Measurements from ENCODE around the gene VSIG10L. TPM values are rescaled to one million over a fixed set of nuclear protein-coding genes. Genes with fewer than 3 reads are reported as not detected.

The VSIG10L gene
- polyA plus RNA-seq, 1 donor: 1.3 TPM

DNA sequence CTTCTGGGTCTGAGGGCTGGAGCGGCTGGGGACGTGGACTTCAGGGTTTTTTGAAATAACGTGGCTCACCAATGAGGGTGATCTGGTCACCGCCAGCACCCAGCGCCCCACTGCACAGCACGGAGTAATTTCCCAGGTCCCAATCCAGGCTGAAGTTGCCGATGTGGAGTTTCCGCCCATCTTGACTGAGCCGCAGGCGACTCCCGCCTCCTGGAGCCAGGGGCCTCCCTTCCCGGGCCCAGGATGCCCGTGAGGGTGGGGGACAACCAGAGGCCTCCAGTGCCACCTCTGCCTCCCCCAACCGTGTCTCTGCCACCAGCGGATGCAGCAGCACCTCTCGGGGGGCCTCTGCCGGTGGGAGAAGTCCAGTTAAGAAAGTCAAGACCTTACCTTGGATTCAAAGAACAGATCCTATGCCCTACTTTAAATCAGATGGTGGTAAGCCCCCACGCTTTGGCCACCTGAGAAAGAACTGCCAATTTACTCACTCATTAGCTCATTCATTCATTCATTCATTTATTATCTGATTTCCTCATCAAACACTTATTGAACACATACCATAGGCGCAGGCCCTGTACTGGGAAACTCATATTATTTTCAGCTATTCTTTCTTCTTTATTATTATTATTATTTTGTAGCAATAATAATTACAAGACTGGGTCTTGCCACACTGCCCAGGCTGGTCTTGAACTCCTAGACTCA, 3.9 kb downstream of the VSIG10L start:
- DNase-seq: no peak

- no peak for DNase-seq
Measured at GRCh38 chr19:51337141-51337860, 4.6 kb downstream of the VSIG10L start.

- DNase-seq: no peak
Measured at GRCh38 chr19:51333836-51334460, 8.0 kb downstream of the VSIG10L start.

DNA sequence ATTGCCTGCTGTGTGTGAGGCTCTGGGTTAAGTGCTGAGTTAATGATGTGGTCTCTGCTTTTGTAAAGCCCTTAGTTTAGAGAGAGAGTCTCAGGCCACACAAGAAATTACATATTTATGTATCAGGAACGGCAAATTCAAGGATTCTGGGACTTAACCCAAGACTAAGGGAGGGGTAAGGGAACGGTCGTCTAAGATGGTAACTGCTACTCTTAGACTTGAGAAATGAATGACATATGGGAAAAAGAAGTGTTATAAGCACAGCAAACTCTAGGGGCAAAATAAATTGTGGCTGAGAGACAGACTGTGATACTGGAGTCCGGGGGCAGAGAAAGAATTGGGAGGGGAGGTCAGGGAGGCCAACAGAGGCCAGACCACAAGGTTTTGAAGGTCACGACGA, 10.2 kb downstream of the VSIG10L start:
- no peak for DNase-seq

GRCh38 chr19:51331193-51331592, 10.7 kb downstream of the VSIG10L start:
- DNase-seq: no peak

- DNase-seq: no peak
Measured at GRCh38 chr19:51330366-51330765, 11.6 kb downstream of the VSIG10L start.

DNA sequence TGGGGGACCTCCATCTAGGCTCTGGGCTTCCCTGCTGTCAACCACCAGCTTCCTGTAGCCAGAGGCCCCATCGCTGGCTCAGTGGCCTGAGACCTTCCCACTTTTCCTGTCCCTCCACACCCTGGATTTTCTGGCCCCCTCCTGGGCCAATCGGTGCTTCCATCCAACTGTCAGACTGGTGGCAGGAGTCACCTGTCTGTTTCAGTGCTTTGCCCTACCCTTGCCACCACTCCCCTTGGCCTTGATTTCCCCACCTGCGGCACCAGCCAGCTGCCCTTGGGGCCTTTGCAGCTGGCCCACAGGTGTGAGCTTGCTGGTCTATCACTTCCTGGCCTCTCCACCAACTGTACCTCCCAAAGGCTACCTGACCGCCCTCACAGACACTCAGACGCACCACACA, 12.5 kb downstream of the VSIG10L start:
- no peak for DNase-seq

GRCh38 chr19:51327066-51328001, 14.6 kb downstream of the VSIG10L start:
- peak; percentile 32 for DNase-seq

DNA sequence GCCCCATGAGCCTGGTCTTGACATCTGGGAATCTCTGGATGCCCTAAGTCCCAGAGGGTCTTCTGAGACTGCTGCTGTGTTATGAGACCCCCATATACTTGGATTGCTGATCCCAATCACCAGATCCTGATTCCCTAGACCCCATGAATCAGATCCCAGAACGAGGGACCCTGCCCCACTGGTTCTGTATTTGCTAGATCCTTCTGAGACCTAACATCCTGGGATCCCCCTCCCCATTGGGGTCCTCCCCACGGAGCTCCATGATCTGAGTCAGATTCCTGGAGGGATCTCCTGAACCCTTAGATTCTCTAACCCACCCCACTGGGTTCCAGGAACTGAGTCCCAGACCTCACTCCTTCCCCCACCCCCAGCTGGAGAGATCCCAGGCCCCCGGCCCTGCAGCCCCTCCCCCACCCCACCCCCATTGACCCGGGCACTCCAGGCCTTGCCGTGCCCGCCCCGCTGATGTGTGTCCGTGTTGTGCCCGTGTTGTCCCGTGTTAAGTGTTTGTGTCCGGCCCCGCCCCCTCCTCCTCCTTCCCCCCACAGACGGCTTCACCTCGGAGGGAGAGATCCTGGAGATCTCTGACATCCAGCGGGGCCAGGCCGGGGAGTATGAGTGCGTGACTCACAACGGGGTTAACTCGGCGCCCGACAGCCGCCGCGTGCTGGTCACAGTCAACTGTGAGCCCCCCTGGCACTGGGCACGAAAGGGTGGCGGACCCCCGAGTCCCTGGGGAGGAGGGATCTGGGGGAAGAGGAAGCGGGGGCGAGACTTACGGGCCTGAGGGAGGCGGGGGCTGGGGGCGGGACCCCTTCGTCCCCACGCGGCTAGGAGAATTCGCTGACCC, 15.5 kb downstream of the VSIG10L start:
- no peak for DNase-seq

- no peak for DNase-seq
Measured at GRCh38 chr19:51325161-51325976, 16.6 kb downstream of the VSIG10L start.

DNA sequence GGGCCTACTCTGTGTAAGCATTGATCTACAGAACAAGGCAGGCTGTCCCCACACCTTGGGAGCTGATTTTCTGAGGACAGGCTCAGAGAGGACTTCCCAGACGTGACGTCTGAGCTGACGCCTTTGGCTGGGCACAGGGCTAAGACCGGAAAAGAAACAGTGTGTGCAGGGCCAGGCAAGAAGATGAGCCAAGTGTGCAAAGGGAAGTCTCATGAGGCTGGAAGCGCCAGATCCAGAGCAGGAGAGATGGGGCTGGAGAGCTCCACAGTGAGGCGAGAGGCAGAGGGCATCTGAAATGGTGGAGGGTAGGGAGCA, 17.8 kb downstream of the VSIG10L start:
- DNase-seq: no peak

DNA sequence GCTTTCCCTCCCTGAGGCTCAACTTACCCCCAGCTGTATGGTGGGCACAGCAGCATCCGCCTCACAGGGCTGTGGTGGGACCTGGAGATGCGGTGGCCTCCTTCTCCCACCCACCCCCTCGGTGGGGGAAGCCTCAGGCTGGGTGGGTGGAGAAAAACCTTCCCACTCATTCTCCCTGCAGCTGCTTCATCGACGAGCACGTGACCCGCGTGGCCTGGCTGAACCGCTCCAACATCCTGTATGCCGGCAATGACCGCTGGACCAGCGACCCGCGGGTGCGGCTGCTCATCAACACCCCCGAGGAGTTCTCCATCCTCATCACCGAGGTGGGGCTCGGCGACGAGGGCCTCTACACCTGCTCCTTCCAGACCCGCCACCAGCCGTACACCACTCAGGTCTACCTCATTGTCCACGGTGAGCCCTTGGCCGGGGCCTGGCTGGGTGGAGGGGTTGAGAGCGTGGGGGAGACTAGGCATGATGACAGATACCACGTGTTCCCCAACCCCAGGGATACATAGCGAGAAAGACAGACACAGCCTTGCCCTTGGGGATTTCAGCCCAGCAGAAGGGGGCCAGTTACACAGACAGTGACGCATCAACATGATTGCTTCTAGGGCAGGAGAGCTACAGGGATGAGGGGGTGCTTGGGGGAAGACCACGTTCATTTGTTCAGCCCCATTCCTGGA, 18.3 kb downstream of the VSIG10L start:
- no peak for DNase-seq

DNA sequence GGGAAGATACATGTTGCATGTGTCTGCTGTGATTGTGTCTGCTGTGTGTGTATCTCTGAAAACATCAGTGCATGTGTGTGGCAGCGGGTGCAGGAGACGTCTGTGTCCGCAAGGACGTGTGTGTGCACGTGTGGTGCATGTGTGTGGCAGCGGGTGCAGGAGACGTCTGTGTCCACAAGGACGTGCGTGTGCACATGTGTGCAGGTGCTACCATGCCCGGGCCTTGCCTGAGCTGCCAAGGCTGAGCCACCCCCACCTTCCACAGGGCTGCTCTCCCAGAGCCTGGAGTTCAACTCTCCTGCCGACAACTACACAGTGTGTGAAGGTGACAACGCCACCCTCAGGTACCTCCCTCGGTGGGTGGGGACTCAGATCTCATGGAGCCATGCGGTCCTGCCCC, 20.1 kb downstream of the VSIG10L start:
- DNase-seq: no peak

DNA sequence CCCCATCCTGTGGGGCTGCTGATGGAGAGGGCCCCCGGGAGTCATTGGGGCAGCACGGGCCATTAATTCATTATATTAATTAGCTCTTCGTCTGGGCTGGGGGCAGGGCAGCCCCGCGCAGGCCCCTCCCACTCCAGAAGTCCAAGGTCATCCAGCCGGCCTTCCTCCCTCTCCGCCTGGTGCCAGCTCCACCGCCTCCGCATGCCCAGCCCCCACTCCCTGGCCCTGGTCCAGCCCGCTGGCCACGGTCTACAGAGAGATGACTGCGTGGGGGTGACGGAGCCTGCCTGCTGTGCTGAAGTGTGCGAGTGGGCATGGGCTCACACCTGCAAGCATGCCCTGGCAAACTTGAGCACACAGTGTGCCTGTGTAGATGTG, 21.7 kb downstream of the VSIG10L start:
- DNase-seq: no peak

DNA sequence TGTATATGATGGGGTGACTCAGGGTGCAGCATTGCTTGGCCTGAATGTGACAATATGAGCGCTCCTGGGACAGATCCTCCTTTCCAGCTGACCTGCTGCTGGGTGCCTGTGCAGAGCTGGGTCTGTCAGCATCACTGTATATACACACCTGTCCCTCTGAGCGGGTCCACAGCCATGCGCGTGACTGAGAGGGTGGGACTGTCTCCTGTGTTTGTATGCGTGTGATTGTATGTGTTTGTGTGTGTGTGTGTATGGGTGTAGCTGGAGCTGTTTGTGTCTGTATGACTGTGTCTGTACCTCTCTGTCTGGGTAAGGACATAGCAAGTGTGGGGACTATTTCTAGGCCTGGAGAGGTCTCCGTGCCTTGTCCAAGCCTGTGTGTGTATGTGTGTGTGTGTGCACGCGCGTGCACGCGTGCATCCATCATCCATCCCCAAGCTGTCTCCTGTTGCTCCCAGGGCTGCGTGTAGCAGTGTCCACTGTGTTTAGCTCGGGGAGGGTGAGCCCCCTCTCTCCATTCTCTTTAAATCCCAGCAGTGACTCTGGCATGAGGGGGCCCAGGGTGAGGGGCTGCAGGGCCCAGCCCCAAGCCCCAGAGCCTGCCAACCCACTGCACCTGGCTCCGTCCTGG, 22.2 kb downstream of the VSIG10L start:
- DNase-seq: no peak

DNA sequence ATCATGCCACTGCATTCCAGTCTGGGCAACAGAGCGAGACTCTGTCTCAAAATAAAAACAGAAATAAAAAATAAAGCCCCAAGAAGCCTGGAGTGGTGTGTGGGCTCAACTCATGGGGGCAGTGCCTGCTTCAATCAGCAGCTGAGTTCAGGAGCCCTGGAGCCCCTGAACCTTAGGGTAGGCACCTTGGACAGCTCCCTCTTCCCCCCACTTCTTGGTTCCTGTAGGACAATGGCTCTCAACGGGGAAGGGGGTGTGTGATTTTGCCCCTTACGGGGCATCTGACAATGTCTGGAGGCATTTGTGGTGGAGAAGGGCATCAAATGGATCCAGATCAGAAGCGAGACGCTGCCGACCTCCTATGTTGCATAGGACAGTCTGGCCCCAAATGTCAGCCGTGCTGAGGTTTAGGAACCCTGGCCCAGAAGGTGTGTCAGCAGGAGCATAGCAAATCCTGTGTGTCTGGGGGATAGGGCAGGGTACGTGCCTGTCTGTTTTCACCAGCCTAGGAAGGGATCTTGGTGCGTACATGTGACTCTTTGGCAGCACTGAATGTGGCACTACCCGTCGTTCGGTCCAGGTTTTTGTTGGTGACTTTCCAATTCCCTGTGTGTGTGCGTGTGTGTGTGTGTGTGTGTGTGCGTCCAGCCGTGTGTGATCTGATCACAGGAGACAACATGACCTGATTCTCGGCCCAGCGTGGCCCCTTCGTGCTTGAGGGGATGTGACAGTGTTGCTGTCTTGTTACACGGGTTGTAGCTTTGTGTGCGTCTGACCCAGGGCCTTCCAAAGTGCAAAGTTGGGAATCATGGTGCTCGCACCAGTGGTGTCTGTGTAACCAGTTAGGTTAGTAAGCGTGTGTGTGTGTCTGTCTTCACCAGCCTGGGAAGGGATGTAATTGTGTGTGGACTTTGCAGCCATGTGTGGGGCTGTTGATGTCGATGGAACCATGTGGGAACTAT, 23.0 kb downstream of the VSIG10L start:
- DNase-seq: no peak

- DNase-seq: no peak
Measured at GRCh38 chr19:51317968-51318367, 24.0 kb downstream of the VSIG10L start.

- DNase-seq: no peak
Measured at GRCh38 chr19:51317376-51317775, 24.6 kb downstream of the VSIG10L start.

DNA sequence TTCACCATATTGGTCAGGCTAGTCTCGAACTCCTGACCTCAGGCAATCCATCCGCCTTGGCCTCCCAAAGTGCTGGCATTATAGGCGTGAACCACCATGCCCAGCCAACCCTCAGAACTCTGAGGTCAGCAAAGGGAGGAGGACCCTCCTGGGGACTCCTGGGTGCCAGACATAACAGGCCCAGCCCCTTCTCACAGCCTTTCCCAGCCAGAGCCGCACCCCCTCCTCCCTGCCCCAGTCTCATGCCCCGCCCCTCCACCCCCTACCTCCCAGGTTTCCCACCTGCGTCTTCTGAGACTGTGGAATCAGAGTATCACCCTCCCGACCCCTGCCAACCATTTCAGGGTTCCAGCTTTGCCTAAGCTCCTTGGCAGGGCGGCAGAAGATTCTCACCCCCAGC, 25.3 kb downstream of the VSIG10L start:
- no peak for DNase-seq

Data from hindlimb muscle (tissue), 1 donor.